Stimulated activated memory B cell treated with anti-CD40 and anti-IgM and Interleukin-4, amounts not matched to agents 10 μg/mL and 1 μg/mL and 100 μg/mL, for 72 hours (primary cell): Measurements from ENCODE around the gene DDX56.
"Not testable (repeated sequence)": the region's sequence is repeated elsewhere in the genome, so short reads cannot be mapped to it uniquely, and the experiment has no call there.

Experiments used
- ATAC-seq: fragments of 150-1000 bp; cut with Tn5 transposase; 2 replicates; pipeline ENCODE4 v1.10.0; 2021
- H3K27ac Mint-ChIP-seq: one replicate; pipeline ENCODE4 v1.8.0; 2022; ENCODE audit warnings: mild to moderate bottlenecking, mixed read lengths
- H3K27me3 Mint-ChIP-seq: one replicate; pipeline ENCODE4 v1.8.0; 2022; ENCODE audit warnings: mixed read lengths
- H3K36me3 Mint-ChIP-seq: one replicate; pipeline ENCODE4 v1.8.0; 2022; ENCODE audit warnings: mixed read lengths
- H3K4me1 Mint-ChIP-seq: one replicate; pipeline ENCODE4 v1.8.0; 2022; ENCODE audit warnings: mixed read lengths
- H3K4me3 Mint-ChIP-seq: one replicate; pipeline ENCODE4 v1.8.0; 2022; ENCODE audit warnings: mild to moderate bottlenecking, moderate library complexity, mixed read lengths
- H3K9me3 Mint-ChIP-seq: one replicate; pipeline ENCODE4 v1.8.0; 2022; ENCODE audit warnings: mixed read lengths

The DDX56 gene

DNA sequence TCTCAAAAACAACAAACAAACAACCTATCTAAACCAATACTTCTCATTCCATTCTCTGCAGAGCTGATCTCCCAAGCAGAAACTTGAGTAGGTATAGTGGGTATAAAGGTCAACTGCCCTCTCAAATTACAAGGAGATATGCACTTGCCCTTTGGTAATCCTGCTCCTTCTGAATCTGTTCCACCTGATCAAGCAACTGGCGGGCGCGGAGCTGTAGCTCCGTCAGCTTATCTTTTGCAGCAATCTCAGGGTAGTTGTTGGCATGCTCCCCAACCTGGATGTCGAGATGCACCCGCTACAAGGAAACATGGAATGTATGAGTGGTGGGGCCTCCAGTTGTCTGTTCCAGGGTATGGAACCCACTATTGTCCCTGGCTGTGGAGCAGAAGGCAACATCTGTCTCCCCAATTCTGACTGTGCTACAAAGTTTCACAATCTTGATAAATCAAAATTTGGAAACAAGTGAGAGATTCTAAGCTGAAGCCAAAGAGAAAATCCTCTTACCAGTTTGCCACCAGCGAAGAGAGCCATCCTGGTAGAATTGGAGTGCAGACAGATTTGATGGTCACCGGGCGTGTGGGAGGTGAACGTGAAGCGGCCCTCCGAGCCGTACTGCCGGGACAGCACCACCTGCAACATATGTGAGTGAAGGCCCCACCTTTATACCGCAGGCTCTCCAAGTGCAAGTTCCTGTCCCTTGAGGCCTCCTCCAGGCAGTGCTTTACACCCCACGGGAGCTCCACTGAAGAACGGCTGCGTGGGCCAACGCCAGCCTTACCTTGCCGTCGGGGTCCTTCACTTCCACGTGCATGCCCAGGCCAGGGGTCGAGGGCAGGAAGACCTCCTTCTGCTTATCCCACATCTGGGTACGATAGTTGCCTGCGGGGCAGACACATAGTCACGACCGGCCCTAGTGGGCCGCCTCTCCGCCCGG lies 7.5 kb upstream of the DDX56 start:
- H3K9me3 Mint-ChIP-seq: no peaks in the 10 kb centered on the region
- H3K27me3 Mint-ChIP-seq: no peaks in the 10 kb centered on the region
- ATAC-seq: peak; percentile 59
- H3K36me3 Mint-ChIP-seq: peaks cover 20% of the 10 kb centered on the region
- peaks cover 27% of the 10 kb centered on the region for H3K4me1 Mint-ChIP-seq
- peak overlapping the region; percentile 74 for H3K4me3 Mint-ChIP-seq
- peak overlapping the region; percentile 90 for H3K27ac Mint-ChIP-seq

- no peaks in the 10 kb centered on the region for H3K9me3 Mint-ChIP-seq
- H3K4me1 Mint-ChIP-seq: peaks cover 46% of the 10 kb centered on the region
- no peak for ATAC-seq
- H3K36me3 Mint-ChIP-seq: peaks cover 57% of the 10 kb centered on the region
- no peaks in the 10 kb centered on the region for H3K27me3 Mint-ChIP-seq
- no peak overlapping the region for H3K4me3 Mint-ChIP-seq
- H3K27ac Mint-ChIP-seq: no peak overlapping the region
Measured at GRCh38 chr7:44576228-44576627, 2.5 kb upstream of the DDX56 start.

GRCh38 chr7:44575054-44575453 lies 1.3 kb upstream of the DDX56 start:
- Mint-ChIP-seq H3K4me3 (peak overlapping the region; percentile 92), H3K27ac (peak overlapping the region; percentile 92), H3K9me3 (no peaks in the 10 kb centered on the region), H3K4me1 (peaks cover 34% of the 10 kb centered on the region), H3K27me3 (no peaks in the 10 kb centered on the region), H3K36me3 (peaks cover 58% of the 10 kb centered on the region)
- ATAC-seq: no peak

GRCh38 chr7:44574287-44574872 lies 672 bp upstream of the DDX56 start:
- Mint-ChIP-seq H3K4me1 (peaks cover 29% of the 10 kb centered on the region), H3K36me3 (peaks cover 58% of the 10 kb centered on the region), H3K9me3 (no peaks in the 10 kb centered on the region), H3K27ac (peak overlapping the region; percentile 92), H3K27me3 (no peaks in the 10 kb centered on the region), H3K4me3 (peak overlapping the region; percentile 92)
- no peak for ATAC-seq

DNA sequence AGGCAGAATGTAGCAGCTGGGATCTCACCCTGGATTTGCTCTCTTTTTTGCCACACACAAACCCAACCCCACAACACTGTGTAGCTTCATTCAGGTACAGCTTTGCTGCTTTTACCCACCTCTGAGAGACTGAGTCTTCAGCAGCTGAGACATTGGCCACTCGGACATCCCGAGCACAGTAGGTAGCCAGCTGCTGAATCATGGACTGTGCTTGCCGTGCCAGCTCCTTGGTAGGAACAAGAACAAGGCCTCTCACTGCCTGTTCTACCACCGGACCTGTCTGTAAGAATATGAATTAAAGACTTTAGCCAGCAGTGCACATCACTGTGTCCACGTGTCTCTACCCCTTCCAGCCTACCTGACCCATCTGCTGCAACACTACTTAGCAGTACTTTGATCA lies 937 bp downstream of the DDX56 start:
- H3K27ac Mint-ChIP-seq: peak overlapping the region; percentile 92
- peaks cover 70% of the 10 kb centered on the region for H3K36me3 Mint-ChIP-seq
- H3K9me3 Mint-ChIP-seq: no peaks in the 10 kb centered on the region
- ATAC-seq: no peak
- H3K27me3 Mint-ChIP-seq: no peaks in the 10 kb centered on the region
- H3K4me1 Mint-ChIP-seq: peaks cover 34% of the 10 kb centered on the region
- peak overlapping the region; percentile 92 for H3K4me3 Mint-ChIP-seq

DNA sequence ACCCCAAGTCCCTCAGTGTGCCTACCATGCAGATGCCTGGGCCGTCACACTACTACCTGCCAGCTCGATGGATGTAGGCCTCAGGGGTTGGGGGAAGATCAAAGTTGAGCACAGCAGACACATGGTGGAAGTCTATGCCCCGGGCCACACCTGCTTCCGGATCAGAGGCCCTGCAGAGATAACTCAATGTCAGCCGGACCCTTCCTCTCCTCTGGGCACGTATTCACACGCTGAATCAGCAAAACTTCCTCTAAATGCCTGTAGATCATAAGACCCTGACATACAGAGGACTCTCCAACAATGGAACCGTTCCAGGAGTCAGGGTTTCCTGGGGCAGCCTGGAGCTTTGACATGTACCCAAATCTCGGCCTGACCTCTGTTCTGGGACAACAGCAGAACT lies 3.7 kb downstream of the DDX56 start:
- Mint-ChIP-seq H3K4me1 (peaks cover 37% of the 10 kb centered on the region), H3K36me3 (peaks cover 79% of the 10 kb centered on the region), H3K9me3 (no peaks in the 10 kb centered on the region), H3K4me3 (no peak overlapping the region), H3K27me3 (no peaks in the 10 kb centered on the region), H3K27ac (no peak overlapping the region)
- ATAC-seq: no peak

GRCh38 chr7:44568771-44569560 lies 4.7 kb downstream of the DDX56 start:
- Mint-ChIP-seq H3K4me3 (no peak overlapping the region), H3K27me3 (no peaks in the 10 kb centered on the region), H3K36me3 (peaks cover 84% of the 10 kb centered on the region), H3K4me1 (peaks cover 28% of the 10 kb centered on the region), H3K27ac (no peak overlapping the region), H3K9me3 (no peaks in the 10 kb centered on the region)
- no peak for ATAC-seq

GRCh38 chr7:44567884-44568283 lies 5.8 kb downstream of the DDX56 start:
- no peak for ATAC-seq
- Mint-ChIP-seq H3K4me3 (no peak overlapping the region), H3K27ac (no peak overlapping the region), H3K4me1 (peaks cover 20% of the 10 kb centered on the region), H3K27me3 (no peaks in the 10 kb centered on the region), H3K9me3 (no peaks in the 10 kb centered on the region), H3K36me3 (peaks cover 79% of the 10 kb centered on the region)

DNA sequence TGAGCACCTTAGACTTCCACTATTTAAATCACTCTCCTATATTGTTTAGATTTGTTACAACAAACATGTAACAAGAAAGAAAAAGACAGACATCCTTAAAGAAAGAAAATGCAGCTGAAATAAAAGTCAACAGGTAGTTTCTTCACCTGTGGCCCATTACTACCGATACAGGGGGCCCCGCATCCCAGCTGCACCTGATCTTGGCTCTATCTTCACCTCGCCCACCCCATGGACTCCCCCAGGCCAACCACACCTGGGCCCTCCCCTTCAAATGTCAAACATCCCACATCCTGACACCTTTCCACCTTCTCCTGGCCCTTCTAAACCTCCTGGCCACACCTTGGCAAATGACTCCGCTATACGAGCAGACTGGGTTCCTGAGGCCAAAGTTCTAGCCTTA lies 7.0 kb downstream of the DDX56 start:
- Mint-ChIP-seq H3K36me3 (peaks cover 72% of the 10 kb centered on the region), H3K4me3 (no peak overlapping the region), H3K27me3 (no peaks in the 10 kb centered on the region), H3K9me3 (no peaks in the 10 kb centered on the region), H3K4me1 (peaks cover 14% of the 10 kb centered on the region), H3K27ac (no peak overlapping the region)
- ATAC-seq: no peak

GRCh38 chr7:44565795-44566559 lies 7.7 kb downstream of the DDX56 start:
- H3K36me3 Mint-ChIP-seq: peaks cover 65% of the 10 kb centered on the region
- H3K4me3 Mint-ChIP-seq: no peak overlapping the region
- peak overlapping the region; percentile 55 for H3K27ac Mint-ChIP-seq
- no peaks in the 10 kb centered on the region for H3K9me3 Mint-ChIP-seq
- H3K4me1 Mint-ChIP-seq: peaks cover 14% of the 10 kb centered on the region
- peak; percentile 54 for ATAC-seq
- H3K27me3 Mint-ChIP-seq: no peaks in the 10 kb centered on the region

DNA sequence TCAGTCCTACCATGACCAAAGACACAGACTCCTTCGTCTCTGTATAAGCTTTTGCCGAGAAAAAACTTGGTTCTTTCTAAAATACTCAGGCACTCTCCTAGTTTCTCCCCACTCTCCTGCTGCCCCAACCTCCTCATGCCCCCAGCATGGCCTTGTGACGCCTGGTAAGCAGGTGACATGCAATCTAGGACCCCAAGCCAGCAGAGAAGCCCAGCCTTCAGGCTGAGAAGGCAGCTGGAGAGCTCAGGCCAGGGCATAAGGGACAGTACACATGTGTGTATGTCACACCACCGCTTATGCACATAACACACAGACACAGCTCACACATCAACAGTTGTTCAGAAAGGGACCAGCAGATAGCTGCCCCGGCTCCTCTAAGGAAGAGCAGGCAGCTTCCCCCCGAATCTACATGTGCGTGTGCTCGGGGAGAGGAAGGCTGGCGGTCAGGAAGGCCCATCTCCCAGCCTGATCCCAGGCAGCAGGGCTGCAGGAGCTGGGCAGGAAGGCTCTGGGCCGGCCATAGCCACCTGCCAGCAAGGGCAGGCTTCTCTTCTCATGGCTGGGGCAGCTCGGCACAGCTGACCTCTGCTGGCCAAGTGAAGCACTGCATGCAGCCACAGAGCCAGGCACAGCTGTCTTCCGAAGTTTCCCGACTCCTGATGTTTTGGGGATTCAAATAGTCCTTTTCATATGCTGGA lies 8.5 kb downstream of the DDX56 start:
- H3K27me3 Mint-ChIP-seq: no peaks in the 10 kb centered on the region
- peaks cover 14% of the 10 kb centered on the region for H3K4me1 Mint-ChIP-seq
- no peak overlapping the region for H3K4me3 Mint-ChIP-seq
- peak; percentile 91 for ATAC-seq
- peaks cover 60% of the 10 kb centered on the region for H3K36me3 Mint-ChIP-seq
- peak overlapping the region; percentile 55 for H3K27ac Mint-ChIP-seq
- no peaks in the 10 kb centered on the region for H3K9me3 Mint-ChIP-seq

- no peak overlapping the region for H3K4me3 Mint-ChIP-seq
- no peaks in the 10 kb centered on the region for H3K9me3 Mint-ChIP-seq
- H3K27me3 Mint-ChIP-seq: no peaks in the 10 kb centered on the region
- H3K27ac Mint-ChIP-seq: no peak overlapping the region
- peaks cover 55% of the 10 kb centered on the region for H3K36me3 Mint-ChIP-seq
- ATAC-seq: no peak
- peaks cover 14% of the 10 kb centered on the region for H3K4me1 Mint-ChIP-seq
Measured at GRCh38 chr7:44564606-44565005, 9.1 kb downstream of the DDX56 start.

DNA sequence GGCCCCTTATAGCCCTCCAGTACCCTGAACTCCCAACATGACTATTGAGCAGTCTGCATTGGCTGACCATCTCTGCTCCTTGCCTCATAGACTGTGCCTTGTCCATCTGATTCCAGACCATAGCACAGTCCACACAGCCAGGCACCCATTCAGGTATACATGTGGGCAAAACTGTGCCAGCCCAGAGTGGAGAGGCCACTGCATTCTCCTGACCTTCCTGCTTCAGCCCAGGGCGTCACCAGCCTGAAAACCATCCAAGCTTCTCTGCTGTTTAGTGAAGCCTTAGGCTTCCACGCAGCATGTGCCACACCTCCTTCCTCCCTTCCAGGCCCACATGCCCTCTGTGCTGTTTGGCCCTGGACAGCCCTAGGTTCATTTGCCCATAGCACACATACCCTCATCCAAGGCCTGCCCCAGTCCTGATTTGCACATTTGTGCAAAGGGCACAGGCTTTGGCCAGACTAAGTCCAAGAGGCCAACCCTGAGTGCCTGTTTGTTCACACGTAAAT lies 10.5 kb downstream of the DDX56 start:
- Mint-ChIP-seq H3K9me3 (no peaks in the 10 kb centered on the region), H3K27me3 (no peaks in the 10 kb centered on the region), H3K4me1 (peaks cover 9% of the 10 kb centered on the region), H3K4me3 (no peak overlapping the region), H3K36me3 (peaks cover 42% of the 10 kb centered on the region), H3K27ac (no peak overlapping the region)
- ATAC-seq: no peak

DNA sequence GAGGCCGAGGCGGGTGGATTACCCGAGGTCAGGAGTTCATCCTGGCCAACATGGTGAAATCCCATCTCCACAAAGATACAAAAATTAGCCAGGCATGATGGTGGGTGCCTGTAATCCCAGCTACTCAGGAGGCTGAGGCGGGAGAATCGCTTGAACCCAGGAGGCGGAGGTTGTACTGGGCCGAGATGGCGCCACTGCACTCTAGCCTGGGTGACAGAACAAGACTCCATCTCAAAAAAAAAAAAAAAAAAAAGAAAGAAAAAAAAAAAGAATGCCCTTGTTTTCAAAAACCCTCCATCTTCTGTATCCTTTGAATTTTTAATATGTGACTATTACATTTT lies 11.1 kb downstream of the DDX56 start:
- H3K4me1 Mint-ChIP-seq, H3K27me3 Mint-ChIP-seq, ATAC-seq, H3K27ac Mint-ChIP-seq, H3K9me3 Mint-ChIP-seq, H3K4me3 Mint-ChIP-seq: not testable (repeated sequence)
- H3K36me3 Mint-ChIP-seq: peaks cover 35% of the 10 kb centered on the region
